ENCODE data around the gene DUOX1.

DUOX1 gene

DNA sequence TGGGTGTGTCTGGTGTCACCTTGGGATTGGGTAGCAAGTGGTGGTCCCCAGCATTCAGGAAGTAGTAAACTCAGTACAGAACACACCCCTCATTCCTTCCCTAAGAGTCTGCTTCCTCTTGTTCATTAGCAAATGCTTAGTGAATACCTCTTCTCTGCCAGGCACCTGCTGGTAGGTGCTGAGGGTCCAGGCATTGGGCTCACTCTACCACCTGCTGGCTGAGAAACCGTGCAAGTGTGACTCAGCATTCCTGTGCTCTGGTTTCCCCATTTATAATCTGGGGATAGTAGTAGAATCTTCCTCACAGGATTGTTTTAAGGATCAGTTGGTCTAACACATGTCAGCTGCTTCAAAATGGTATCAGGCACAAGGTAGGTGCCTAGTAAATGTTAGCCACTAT lies 53.2 kb downstream of the DUOX1 start:
- FAIRE-seq, result no peak
- DNase-seq (ENCODE audit: extremely low spot score, insufficient read length, low read depth), result no peak

DNA sequence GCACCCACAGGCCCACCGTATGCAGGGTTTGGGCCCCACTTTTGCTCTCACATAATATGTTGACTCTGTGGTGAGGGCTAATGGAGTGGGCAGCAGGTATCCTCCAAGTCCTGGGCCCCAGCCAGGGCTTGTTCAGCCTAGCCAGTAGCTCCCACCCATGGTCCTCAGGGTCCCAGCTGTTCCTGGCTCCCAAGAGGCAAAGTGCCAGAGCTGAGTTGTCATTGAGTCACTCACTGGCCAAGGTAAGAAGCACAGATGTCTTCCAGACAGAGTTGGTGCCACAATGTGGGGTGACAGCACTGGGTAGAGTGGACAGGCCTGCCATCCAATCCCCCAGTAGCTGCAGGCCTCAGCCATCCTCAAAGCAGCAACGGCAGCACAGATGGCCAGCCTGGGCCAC lies 53.7 kb downstream of the DUOX1 start:
- no peak for DNase-seq (ENCODE audit: extremely low spot score, insufficient read length, low read depth)

DNA sequence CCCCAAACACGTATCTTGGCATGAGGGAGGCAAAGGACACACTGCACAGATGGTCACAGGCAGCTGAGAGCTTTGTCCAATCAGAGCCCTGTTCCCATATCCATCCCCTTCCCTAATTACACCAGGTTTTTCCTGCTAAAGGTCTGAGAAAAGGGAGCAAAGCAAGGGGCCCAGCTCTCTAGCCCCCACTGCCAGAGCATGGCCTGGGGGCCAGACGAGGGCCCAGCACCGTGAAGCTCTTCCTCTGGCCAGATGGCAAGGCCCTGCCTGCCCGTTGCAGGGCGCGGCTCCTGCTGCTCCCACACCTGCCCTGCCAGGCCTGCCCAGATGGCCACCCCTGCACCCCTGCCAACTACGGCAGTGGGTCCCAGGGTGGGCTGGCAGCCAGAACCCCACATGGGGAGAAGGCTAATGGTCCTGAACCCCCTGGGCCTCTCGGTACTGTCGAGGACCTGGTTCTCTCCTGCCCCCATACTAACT lies 54.8 kb downstream of the DUOX1 start:
- no peak for DNase-seq (ENCODE audit: extremely low spot score, insufficient read length, low read depth)
- no peak for FAIRE-seq

More for the DNA sequence above, 53.7 kb downstream of the DUOX1 start:
- no peak for FAIRE-seq

DNA sequence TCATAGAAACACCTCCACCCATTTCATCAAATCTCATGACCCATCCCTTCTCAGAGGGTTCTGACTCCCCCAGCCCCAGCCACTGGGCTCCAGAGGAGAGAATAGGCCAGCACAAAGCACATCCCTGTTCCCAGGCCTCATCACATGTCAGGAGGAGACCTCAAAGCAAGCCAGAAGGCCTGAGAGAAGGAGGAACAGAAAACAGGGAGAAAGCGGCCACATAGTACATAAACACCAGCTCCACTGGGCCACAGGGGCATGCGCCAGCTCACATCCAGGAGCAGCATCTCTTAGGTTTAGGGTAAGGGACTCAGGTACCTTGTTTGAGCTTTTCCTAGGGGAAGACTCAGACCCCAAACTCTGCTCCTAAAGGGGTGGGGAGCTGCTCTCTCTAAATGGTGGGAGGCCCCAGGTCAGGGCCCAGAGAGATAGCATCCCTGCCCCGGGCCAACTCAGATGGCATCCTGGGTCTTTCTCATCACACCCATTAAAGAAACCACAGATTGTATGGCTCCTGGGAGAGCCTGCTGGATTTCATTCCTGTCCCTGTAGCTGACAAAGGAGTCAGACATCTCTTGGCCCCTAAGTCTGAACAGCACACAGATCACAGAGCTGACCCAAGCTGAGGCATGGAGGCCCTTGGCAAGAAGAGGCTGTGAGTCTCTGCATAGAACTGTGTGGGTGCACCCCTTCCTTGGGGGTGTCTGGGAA lies 55.4 kb downstream of the DUOX1 start:
- FAIRE-seq (no peak), DNase-seq (ENCODE audit: extremely low spot score, insufficient read length, low read depth) (no peak)

DNA sequence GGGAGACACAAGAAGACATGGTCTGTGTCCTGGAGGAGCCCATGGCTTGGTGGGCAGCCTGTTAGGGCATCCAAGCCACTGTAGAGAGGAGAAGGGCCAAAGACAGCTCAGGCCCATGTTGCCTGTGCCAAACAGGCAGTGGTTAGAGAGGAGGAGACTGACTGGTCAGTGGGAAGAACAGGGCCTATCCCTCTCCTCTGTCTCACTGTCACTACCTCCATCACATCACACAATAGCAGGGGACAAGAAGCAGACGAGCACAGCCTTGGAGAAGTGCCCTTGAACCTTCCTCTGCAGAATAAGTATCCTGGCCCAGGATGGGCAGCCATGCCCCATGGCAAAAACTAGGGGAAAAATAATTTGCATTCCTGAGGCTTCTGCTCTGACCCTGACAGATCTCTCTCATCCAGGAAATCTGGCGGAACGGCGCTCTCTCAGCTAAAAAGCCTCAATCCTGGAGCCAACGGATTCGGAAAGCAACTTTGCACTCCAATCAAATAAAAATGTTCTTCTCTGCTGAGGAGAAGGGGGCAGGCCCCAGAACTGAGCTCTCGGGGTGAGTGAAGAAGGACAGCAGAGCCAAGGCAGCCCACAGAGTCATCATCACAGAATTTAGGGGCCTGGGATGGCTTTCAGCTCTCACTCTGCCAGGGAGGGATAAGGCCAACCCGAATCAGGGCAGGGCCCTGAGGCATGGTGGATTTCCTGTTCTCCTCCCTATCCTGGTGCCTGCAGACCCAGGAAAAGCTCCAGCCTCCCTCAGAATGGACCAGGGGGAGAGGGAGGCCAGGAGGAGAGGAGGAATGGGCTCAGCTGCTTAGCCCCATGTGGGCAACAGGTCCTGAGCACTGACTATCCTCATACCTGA lies 56.3 kb downstream of the DUOX1 start:
- no peak for FAIRE-seq
- no peak for DNase-seq (ENCODE audit: extremely low spot score, insufficient read length, low read depth)

DNA sequence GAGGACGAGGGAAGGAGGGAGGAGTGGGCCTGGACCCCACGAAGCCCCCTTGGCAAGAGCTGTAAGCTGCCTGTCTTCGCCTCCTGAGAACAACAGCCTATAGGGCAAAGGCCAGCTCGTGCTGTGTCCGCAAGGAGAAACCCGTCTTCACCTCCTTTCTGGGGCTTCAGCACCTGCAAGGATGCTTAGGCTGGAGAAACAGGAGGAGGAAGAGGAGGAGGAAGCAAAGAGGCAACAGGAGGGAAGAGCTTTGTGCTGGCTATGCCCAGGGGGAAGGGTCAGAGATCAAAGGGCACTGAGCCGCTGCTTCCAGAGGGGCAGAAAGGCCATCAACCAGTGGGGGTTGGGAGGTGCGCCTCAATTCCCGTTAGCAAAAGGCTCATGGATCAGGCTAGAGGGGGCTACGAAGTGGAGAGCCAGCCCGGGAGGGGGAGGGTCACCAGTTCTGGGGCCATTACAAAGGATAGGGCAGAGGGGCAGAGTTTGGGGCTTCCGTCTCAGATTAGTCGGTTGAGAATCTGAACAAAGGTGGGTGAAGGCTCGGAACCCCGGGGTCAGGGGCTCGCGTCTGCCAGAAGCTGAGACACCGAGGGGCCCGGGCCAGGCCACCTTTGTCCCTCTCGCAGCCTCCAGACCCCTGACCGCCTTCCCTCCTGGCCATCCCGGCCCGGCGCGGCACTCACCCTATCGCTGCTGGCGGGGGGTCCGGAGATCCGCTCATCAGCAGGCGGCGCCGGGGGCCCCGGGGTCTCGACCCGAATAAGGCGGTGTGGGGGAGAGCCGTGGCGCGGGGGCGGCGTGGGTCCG lies 57.2 kb downstream of the DUOX1 start:
- no peak for DNase-seq (ENCODE audit: extremely low spot score, insufficient read length, low read depth)
- no peak for FAIRE-seq

DNA sequence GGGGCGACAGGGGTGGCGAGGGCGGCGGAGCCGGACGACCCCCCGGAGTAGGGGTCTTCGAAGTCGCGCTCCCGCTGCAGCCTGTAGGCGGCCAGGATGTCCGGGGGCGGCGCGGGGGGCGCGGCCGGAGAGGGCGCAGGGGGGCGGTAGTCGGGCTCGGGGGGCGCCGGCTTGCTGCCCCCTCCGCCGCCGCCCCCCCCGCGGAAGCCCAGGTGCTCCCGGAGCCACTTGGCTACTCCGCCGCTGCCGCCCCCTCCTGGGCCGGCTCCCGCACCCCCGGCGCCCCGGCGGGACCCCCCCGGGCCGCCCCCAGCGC lies 57.7 kb downstream of the DUOX1 start:
- no peak for DNase-seq (ENCODE audit: extremely low spot score, insufficient read length, low read depth)
- no peak for FAIRE-seq

DNA sequence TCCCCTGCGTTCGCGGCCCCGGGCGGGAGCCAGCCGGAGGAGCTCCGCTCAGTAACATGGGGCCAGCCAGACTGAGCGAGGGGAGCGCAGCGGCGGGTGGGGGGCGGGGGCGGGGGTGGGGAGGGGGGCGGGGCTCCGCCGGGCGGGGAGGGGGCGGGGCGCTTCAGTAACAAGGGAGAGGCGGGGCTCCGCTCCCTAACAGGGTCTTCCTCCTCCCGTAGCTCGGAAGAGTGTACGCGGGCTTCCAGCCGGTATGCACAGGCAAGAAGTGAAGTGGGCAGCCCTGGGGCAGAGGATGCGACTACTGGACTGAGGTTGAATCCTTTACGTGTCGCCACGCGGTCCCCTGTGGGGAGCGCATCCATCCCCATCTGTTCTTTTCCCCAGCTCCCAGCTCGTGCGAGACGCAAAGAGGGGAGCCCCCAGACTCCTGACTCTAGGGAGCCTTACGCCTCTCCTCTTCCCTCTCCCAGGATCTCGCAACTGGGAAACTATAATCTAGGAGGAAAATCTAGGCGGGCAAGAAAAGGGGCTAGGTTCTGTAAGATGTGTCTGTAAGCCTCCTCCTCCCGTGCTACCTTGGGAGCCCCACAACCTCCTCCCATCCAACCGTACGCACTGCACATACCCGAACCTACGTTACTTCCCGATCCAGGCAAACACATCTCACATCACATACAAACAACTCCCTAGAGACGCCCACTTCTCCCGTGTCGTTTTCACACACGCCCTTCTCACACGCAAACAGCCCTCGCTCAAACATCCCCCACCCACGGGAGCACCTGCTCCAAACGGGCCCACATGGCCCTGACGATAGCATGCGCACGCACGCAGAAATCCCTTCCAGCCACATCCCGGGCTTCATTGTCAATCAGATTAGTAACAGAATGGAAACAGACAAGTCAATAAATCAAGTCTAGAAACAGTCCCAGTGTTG lies 58.4 kb downstream of the DUOX1 start, which contains the start of gene SHF:
SHF (minus strand) TSS at position 73 of the 937 bp plus-strand sequence; CDS start at position 58, 15 bp downstream.
- FAIRE-seq (peak; percentile 47), DNase-seq (ENCODE audit: extremely low spot score, insufficient read length, low read depth) (no peak)

DNA sequence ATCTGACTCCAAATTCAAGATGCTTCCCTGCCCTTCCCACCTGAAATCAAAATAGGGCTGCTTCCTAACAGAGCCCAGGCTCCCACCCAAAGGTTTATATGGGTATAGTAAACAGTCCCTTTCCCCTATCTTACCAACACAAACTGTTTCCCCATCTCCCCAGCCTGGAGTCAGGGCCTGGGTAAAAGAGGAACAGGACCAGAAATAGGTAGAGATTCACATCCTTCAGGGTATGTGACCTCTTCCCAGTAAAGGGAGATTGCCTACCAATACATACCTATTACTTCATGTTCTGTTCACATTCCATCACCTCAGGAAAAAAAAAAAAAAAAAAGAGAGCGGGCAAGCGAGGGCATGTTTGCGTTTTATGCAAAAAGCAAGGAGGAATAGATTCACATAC lies 67.7 kb downstream of the DUOX1 start:
- no peak for FAIRE-seq
- DNase-seq (ENCODE audit: extremely low spot score, insufficient read length, low read depth), result no peak

DNA sequence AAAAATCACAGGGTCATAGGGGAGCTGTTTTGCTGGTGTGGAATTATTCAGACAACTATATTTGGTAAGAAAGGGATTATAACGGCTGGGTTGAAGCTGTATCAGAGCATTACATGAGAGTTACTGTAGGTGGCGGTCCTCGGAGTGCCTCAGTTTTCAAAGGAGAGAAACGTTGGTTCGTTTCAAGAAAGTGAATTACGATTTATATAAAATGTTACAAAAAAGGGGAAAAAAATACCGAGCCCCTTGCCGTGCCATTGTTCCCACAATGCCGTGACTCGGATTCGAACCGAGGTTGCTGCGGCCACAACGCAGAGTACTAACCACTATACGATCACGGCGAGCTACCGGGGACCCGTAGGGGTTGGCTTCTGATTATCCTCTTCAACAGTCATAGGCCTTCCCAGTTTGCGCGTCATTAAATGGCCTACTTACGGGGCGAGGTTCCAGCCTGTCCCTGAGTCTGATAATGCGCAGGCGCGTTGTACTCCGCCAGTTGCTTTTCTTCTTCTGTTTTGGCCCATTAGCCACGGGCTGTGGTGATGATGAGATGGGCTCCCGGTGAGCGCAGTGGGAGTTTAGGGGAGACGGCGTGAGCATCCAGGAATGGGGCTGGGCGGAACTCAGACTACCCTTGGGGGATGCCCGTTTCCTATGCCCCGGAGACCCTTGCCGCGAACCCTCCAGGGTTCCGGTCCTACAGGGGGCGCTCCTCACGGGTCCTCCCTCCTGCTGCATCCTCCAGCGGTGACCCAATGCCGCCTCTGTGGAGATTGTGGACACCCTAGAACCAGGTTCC lies 68.7 kb downstream of the DUOX1 start:
- peak; percentile 82 for FAIRE-seq
- DNase-seq (ENCODE audit: extremely low spot score, insufficient read length, low read depth), result peak; percentile 70

DNA sequence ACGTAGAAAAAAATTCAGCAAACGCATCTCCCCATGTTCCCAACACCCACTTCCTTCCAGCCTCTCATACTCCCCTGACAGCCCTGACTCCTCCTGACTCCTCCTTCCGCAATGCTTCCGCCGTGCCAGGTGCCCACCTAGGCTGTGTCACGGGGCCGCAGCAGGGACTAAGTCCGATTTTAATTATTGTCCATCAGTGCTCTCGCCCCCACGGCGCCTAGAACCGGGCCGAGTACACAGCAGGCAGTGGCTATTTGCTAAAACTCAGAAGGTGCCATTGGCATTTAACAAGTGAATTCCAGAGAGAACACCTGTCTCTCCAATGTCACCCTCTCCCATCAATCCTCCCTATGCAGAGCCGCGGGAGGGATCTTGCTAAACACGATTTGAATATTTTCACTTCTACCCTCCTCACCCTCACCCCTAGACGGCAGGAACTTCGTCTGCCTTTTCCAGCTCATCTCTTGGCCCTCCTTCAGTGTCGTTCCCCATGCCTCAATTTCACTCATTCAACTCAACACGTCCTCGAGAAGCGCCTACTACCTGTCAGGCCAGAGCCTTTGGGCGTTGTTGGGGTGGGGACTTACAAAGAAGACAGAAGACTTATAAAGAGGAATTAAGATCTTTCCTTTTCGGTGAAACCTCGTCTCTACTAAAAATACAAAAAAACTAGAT lies 69.5 kb downstream of the DUOX1 start:
- DNase-seq (ENCODE audit: extremely low spot score, insufficient read length, low read depth), result no peak
- peak; percentile 12 for FAIRE-seq

DNA sequence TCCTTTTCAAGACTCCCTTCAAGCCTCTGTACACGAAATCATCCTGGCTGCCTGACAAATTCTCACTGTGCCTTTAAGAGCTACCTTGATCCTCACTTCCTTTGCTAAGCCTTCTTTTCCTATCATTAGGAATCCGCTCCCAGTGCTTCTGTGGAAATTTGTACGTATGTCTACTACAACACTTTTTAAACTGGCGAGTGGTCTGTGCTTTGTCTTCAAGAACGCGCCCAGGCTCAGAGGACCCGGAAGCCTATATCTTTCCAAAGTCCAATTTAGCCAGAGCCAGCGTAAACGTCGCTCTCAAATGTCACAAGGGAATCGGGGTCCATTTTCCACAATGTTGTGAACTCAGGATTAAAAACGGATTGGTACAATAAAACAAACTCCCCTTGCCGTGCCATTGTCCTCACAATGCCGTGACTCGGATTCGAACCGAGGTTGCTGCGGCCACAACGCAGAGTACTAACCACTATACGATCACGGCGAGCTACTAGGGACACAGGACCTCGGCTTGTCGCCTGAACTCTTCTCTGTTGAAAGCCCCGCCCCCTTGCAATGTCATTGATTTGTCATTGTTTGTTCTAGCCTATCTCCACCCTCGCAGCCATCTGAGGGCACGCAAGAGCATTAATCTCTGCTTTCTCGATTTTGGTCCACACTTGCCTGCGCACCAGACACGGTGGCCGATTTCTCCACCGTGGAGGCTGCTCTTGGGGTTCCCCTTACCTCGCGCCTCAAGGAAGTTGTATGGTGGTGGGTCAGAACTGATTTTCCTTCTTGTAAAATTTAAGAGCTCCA lies 70.4 kb downstream of the DUOX1 start:
- DNase-seq (ENCODE audit: extremely low spot score, insufficient read length, low read depth) (peak; percentile 53), FAIRE-seq (peak; percentile 83)

DNA sequence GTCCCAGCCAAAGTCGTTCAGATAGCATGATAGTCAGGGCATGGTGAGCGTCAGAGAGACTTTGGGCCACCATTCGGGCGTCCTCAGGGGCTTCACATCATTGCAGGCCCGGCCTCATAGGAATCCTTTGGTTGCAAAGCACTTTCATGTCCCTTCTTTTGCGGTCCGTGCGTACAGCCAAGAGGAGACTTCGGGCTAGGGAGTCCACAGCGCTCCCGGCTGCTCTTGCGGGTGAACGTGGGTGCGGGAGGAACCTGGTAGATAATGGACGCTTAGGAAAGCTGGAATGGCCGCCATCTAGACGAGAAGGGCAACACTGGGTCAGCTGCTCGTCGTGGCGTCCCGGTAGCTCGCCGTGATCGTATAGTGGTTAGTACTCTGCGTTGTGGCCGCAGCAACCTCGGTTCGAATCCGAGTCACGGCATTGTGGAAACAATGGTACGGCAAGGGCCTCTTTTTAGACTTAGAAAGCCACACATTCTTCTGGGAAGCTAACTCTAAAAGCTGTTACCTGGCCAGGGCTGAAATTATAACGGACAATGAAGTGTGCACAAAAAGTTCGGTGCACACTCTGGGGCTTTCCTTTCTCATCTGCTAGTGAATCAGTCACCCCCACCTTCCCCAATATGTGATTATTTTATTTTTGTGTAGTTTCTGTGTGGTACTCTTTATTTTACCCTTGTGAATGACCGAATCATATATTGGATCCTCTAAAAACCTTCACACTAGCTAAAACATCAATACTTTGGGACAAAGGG lies 71.2 kb downstream of the DUOX1 start:
- DNase-seq (ENCODE audit: extremely low spot score, insufficient read length, low read depth) (no peak), FAIRE-seq (peak; percentile 60)

DNA sequence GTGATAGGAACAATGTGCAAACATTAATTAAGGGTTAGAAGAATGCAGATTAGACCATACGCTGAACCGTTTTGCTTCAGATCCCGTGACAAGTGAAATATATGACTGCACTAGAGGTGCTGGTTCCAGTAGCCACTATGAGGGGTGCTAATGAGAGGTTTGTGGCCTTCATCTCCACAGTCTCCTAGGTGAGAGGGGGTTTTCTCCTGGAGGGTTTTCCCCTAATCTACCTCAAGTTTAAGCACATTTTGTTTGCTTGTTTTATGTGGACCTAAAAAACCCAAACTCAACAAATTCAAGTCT lies 71.7 kb downstream of the DUOX1 start:
- DNase-seq (ENCODE audit: extremely low spot score, insufficient read length, low read depth) (no peak), FAIRE-seq (no peak)

DNA sequence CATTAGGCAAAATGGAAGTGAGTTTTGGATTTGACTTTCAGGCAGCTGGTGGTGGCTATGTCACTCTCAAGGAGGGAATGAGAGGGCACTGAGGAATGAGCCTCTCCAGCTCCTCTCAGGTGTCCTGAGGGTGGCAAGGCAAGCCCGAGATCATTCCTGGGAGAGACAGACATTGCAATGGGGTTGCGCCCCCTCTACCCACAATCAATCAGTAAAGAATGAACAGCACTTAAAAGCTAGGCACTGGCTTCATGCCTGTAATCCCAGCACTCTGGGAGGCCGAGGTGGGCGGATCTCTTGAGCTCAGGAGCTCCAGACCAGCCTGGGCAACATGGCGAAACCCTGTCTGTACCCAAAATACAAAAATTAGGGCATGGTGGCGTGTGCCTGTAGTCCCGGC lies 72.1 kb downstream of the DUOX1 start:
- DNase-seq (ENCODE audit: extremely low spot score, insufficient read length, low read depth) (no peak), FAIRE-seq (no peak)

DNA sequence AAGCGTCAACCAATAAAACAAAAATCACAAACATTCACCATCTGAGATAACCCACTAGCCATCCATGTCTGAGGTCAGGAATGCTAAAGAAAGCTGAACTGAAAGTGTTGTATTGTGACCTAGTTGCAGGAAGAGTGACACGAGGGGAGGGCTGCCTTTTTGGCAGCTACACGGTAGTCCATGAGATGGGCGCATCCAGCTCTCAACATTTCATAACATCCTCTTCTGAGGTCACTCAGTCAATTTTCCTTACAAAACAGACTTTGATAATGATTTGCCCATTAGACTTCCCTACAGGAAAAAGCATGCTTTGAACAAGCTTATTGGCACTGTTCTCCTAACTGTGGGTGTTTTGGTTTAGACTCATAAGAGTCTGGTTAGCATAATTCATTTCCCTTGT lies 73.4 kb downstream of the DUOX1 start:
- DNase-seq (ENCODE audit: extremely low spot score, insufficient read length, low read depth) (no peak), FAIRE-seq (no peak)

DNA sequence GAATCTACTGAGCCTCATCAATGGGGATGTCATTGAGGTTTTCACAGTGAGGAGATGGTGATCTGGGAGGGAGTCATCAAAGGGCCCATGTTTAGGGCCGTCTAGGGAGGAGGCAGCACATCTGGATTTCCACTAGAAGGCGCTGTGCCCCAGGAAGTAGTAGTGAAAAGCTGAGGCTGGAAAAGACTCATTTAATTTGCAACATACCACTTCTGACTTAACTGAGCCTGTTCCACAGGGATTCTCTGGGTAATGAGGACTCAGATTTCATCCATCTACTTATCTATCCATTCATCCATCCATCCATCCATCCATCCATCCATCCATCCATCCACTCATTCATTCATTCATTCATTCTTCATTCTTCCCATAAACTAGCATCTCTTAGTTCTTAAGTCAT lies 75.4 kb downstream of the DUOX1 start:
- FAIRE-seq (peak; percentile 72), DNase-seq (ENCODE audit: extremely low spot score, insufficient read length, low read depth) (no peak)

Data from GM18507 (cell line).